ENCODE data around the gene AS3MT. TPM values are rescaled to one million over a fixed set of nuclear protein-coding genes. Genes with fewer than 3 reads are reported as not detected.
"Not testable (repeated sequence)": the region's sequence is repeated elsewhere in the genome, so short reads cannot be mapped to it uniquely, and the experiment has no call there.

AS3MT gene
- total RNA-seq = 10 to 100 TPM in 4 of 7 donors, 1 to 10 TPM in 3; 4.3 to 19.0 (median 10.4) TPM
- 10 to 100 TPM in 1 of 3 donors, 1 to 10 TPM in 2; 6.3 to 16.6 (median 8.7) TPM for polyA plus RNA-seq
- long read RNA-seq, donor 1, partial matches to known transcripts = 0 of 2 reads
- long read RNA-seq, donor 1, other reads (novel, unspliced or antisense) = 0 of 2 reads
- long read RNA-seq, donor 2, partial matches to known transcripts = 0 of 1 reads
- long read RNA-seq, donor 2, other reads (novel, unspliced or antisense) = 0 of 1 reads

- H3K4me1 ChIP-seq = peaks cover 0 to 22% (median 12%) of the 10 kb centered on the region in 6 donors
- H3K4me3 ChIP-seq = peak within 1 kb of the TSS; percentile 22 to 68 (median 38)
- TF ChIP-seq POLR2A (IDR thresholded peaks at IDR 0.05) = no peak
- no peak for TF ChIP-seq CTCF (IDR thresholded peaks at IDR 0.05 in 8 of 11, conservative IDR thresholded peaks at IDR 0.05 in 3 of 11)
- peak; percentile 28 to 77 (median 76) for TF ChIP-seq POLR2AphosphoS5 (IDR thresholded peaks at IDR 0.05)
- peak; percentile 76 for DNase-seq
- H3K9me3 ChIP-seq = no peaks in the 10 kb centered on the region
- 9 to 20% (median 13%) methylated on average over 35 to 63 of the region's 63 CpGs for WGBS, 5 donors
- intact Hi-C loops (cut with DNase I; ENCODE audit: low total_unique reads) = no loop called here
- H3K36me3 ChIP-seq = peaks cover 0 to 19% (median 0%) of the 10 kb centered on the region in 6 donors
- peaks cover 0 to 22% (median 8%) of the 10 kb centered on the region in 7 donors for H3K27me3 ChIP-seq (replicated peaks in 1 of 7)
- H3K27ac ChIP-seq = peak within 1 kb of the TSS; percentile 10 to 79 (median 60)
These were observed at the start of gene AS3MT for GRCh38 chr10:102869258-102870198. Gene AS3MT (plus strand): TSS chr10:102869470. CDS start chr10:102869593, 123 bp downstream.

- DNase-seq; intact Hi-C loops (cut with DNase I; ENCODE audit: low total_unique reads); H3K27me3 ChIP-seq (replicated peaks in 1 of 7); H3K4me3 ChIP-seq; H3K36me3 ChIP-seq; H3K9me3 ChIP-seq: not testable (repeated sequence)
- H3K4me1 ChIP-seq = peaks cover 8 to 49% (median 19%) of the 10 kb centered on the region in 6 donors
- peak overlapping the region in 3 of 8 donors; percentile 86 to 88 (median 86) for H3K27ac ChIP-seq
- 93 to 100% (median 98%) methylated on average over 5 of the region's 5 CpGs for WGBS, 5 donors
These were observed 49.3 kb upstream of the AS3MT start for GRCh38 chr10:102820008-102820407.

GRCh38 chr10:102822222-102822621 is 47.0 kb upstream of the AS3MT start:
- Histone ChIP-seq H3K4me3 (no peak overlapping the region), H3K9me3 (no peaks in the 10 kb centered on the region), H3K36me3 (no peaks in the 10 kb centered on the region), H3K27me3 (replicated peaks in 1 of 7) (no peaks in the 10 kb centered on the region), H3K4me1 (peaks cover 0 to 27% (median 0%) of the 10 kb centered on the region in 6 donors), H3K27ac (no peak overlapping the region)
- no peak for TF ChIP-seq CTCF (IDR thresholded peaks at IDR 0.05 in 8 of 11, conservative IDR thresholded peaks at IDR 0.05 in 3 of 11)
- TF ChIP-seq POLR2AphosphoS5 (IDR thresholded peaks at IDR 0.05) = peak in 2 of 3 donors; percentile 9 to 29
- 88 to 97% (median 95%) methylated on average over 12 of the region's 12 CpGs for WGBS, 5 donors
- DNase-seq = no peak
- intact Hi-C loops (cut with DNase I; ENCODE audit: low total_unique reads) = no loop called here

- no peak for DNase-seq
- TF ChIP-seq POLR2AphosphoS5 (IDR thresholded peaks at IDR 0.05) (no peak), POLR2A (IDR thresholded peaks at IDR 0.05) (no peak), CTCF (IDR thresholded peaks at IDR 0.05 in 8 of 11, conservative IDR thresholded peaks at IDR 0.05 in 3 of 11) (no peak)
- Histone ChIP-seq H3K36me3 (no peaks in the 10 kb centered on the region), H3K27me3 (replicated peaks in 1 of 7) (peaks cover 0 to 3% (median 0%) of the 10 kb centered on the region in 7 donors), H3K27ac (no peak overlapping the region), H3K9me3 (no peaks in the 10 kb centered on the region), H3K4me3 (no peak overlapping the region), H3K4me1 (peaks cover 0 to 3% (median 0%) of the 10 kb centered on the region in 6 donors)
- intact Hi-C loops (cut with DNase I; ENCODE audit: low total_unique reads) = no loop called here
- 84 to 97% (median 94%) methylated on average over 4 of the region's 4 CpGs for WGBS, 5 donors
These were observed 44.6 kb upstream of the AS3MT start for GRCh38 chr10:102824664-102825063.

All from spleen (tissue), 13 donors.